Measurements from ENCODE around the gene MIS18BP1.

Gene MIS18BP1

GRCh38 chr14:45246151-45246550 is 6.9 kb downstream of the MIS18BP1 start:
- ATAC-seq: no peak
- TF ChIP-seq POU6F1 (CRISPR knock-in tag; IDR thresholded peaks at IDR 0.05; ENCODE audit: borderline replicate concordance, low read depth) (no peak), CSDC2 (CRISPR knock-in tag; IDR thresholded peaks at IDR 0.05) (no peak), PATZ1 (CRISPR knock-in tag; IDR thresholded peaks at IDR 0.05; ENCODE audit: borderline replicate concordance) (no peak), ZC3H10 (CRISPR knock-in tag; IDR thresholded peaks at IDR 0.05) (no peak), GLIS3 (CRISPR knock-in tag; IDR thresholded peaks at IDR 0.05) (no peak), SNAI2 (CRISPR knock-in tag; IDR thresholded peaks at IDR 0.05) (no peak)

GRCh38 chr14:45242706-45243105 is 10.3 kb downstream of the MIS18BP1 start:
- TF ChIP-seq CREB5 (CRISPR knock-in tag; IDR thresholded peaks at IDR 0.05; ENCODE audit: low read depth) (no peak), PPARA (CRISPR knock-in tag; IDR thresholded peaks at IDR 0.05; ENCODE audit: borderline replicate concordance) (no peak), ARNTL (CRISPR knock-in tag; IDR thresholded peaks at IDR 0.05; ENCODE audit: borderline replicate concordance, low read depth) (no peak), ZFP3 (CRISPR knock-in tag; IDR thresholded peaks at IDR 0.05) (no peak), SNAI2 (CRISPR knock-in tag; IDR thresholded peaks at IDR 0.05) (no peak), TSHZ2 (CRISPR knock-in tag; IDR thresholded peaks at IDR 0.05) (no peak), ZFP30 (CRISPR knock-in tag; IDR thresholded peaks at IDR 0.05) (no peak), ZNF8 (CRISPR knock-in tag; IDR thresholded peaks at IDR 0.05) (no peak), TCF4 (CRISPR knock-in tag; IDR thresholded peaks at IDR 0.05; ENCODE audit: borderline replicate concordance) (no peak), ISL1 (CRISPR knock-in tag; IDR thresholded peaks at IDR 0.05) (no peak), PATZ1 (CRISPR knock-in tag; IDR thresholded peaks at IDR 0.05; ENCODE audit: borderline replicate concordance) (no peak), BACH2 (CRISPR knock-in tag; IDR thresholded peaks at IDR 0.05; ENCODE audit: borderline replicate concordance) (no peak), ESRRG (CRISPR knock-in tag; IDR thresholded peaks at IDR 0.05) (no peak), CSDC2 (CRISPR knock-in tag; IDR thresholded peaks at IDR 0.05) (no peak), POU6F1 (CRISPR knock-in tag; IDR thresholded peaks at IDR 0.05; ENCODE audit: borderline replicate concordance, low read depth) (no peak), ZNF565 (CRISPR knock-in tag; conservative IDR thresholded peaks at IDR 0.05; ENCODE audit: low read depth) (no peak), CSRNP3 (CRISPR knock-in tag; IDR thresholded peaks at IDR 0.05) (no peak), TOX (CRISPR knock-in tag; IDR thresholded peaks at IDR 0.05; ENCODE audit: borderline replicate concordance) (no peak), GLIS3 (CRISPR knock-in tag; IDR thresholded peaks at IDR 0.05) (no peak)
- no peak for ATAC-seq

Measured in SK-N-SH treated with all-trans-retinoic acid at 6 μM for 48 hours (cell line).